GM18498 (cell line): ENCODE measurements around the gene SMARCAD1.

Experiments used
- ATAC-seq: cut with Tn5 transposase; IDR thresholded peaks from one replicate; pipeline ENCODE4 v1.9.1; 2021; ENCODE audit warnings: mild to moderate bottlenecking, moderate library complexity; ENCODE audit not compliant: unreplicated experiment

SMARCAD1 gene, protein sequence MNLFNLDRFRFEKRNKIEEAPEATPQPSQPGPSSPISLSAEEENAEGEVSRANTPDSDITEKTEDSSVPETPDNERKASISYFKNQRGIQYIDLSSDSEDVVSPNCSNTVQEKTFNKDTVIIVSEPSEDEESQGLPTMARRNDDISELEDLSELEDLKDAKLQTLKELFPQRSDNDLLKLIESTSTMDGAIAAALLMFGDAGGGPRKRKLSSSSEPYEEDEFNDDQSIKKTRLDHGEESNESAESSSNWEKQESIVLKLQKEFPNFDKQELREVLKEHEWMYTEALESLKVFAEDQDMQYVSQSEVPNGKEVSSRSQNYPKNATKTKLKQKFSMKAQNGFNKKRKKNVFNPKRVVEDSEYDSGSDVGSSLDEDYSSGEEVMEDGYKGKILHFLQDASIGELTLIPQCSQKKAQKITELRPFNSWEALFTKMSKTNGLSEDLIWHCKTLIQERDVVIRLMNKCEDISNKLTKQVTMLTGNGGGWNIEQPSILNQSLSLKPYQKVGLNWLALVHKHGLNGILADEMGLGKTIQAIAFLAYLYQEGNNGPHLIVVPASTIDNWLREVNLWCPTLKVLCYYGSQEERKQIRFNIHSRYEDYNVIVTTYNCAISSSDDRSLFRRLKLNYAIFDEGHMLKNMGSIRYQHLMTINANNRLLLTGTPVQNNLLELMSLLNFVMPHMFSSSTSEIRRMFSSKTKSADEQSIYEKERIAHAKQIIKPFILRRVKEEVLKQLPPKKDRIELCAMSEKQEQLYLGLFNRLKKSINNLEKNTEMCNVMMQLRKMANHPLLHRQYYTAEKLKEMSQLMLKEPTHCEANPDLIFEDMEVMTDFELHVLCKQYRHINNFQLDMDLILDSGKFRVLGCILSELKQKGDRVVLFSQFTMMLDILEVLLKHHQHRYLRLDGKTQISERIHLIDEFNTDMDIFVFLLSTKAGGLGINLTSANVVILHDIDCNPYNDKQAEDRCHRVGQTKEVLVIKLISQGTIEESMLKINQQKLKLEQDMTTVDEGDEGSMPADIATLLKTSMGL

DNA sequence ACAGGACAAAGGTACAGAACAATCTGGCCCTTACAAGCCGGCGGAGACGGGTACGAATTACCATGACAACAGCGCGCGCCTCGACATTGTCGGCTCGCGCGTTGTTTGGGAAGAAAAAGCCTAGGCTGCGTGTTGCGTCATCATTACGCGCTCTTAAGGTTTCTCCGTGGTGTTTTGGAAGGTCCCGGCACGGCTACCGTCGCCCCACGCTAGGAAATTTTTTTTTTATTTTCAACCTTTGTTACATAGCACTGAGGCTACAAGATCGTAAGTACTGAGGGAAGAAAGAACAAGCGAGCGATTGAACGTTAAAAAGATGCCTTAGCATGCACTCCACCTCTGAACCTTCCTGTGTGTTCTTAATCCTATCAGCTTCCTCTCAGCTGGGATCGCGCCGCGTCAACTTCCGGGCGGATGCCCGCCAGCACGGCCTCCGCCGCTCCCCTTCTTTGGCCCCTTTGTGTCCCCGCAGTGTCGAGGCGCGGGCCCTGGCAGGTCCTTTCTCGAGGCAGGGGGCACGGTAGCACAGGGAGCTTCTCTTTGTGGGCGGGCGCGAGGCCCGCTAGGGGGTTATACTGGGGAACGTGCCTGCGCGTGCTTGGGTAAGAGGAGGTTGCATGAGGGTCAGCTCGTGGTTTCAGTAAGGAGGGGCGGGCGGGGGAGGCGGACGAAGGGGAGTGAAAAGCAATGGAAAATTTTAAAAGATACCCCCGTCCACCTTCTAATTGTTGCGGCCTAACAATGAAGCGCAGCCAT is at the start of gene SMARCAD1:
Gene SMARCAD1, plus strand, starts transcription at position 397 of the 756 bp plus-strand sequence. CDS start 530 bp downstream, outside the sequence.
- peak; percentile 96 for ATAC-seq

DNA sequence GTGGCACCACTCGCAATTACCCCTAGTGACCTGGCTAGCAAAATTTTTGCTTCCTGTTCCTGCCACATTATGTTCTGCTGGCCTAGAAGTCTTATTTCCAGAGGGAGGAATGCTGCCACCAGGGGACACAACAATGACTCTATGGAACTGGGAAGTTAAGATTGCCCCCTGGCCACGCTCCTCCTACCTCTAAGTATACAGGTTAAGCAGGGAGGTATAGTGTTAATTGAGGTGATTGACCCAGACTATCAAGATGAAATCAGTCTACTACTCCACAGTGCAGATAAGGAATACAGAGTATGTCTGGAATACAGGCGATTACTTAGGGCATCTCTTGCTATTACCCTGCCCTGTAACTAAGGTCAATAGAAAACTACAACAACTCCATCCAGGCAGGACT is 48.8 kb upstream of the SMARCAD1 start:
- no peak for ATAC-seq

DNA sequence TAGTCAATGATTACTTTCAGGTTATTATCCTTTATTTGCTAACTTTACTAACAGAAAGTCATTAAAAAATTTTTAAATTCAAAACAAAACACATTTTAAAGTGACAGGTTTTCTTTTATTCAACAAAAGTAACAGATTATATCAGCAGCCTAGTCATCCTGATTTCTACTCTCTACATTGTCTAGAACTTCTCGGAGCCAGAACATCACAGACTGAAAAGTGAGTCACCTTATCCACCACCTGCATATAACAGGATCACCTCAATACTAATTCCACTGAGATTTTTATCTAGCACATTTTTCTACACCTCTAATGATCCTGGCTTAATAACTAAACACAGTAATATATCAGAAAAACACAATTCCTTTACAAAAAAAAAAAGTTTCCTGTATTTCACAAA is 47.9 kb upstream of the SMARCAD1 start:
- no peak for ATAC-seq

DNA sequence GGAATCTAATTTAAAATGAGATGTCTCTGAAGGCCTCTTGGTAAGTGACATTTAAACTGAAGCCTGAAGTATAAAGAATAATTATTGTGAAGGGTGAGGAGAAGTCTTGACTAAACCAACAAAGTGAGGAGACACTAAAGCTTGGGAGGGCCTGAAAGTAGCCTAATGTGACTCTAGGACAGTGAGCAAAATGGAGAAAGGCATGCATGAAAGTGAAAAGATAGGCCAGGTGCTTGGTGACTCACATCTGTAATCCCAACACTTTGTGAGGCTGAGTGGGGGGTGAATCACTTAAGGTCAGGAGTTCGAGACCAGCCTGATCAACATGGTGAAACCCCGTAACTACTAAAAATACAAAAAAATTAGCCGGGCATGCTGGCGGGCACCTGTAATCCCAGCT is 46.9 kb upstream of the SMARCAD1 start:
- no peak for ATAC-seq

DNA sequence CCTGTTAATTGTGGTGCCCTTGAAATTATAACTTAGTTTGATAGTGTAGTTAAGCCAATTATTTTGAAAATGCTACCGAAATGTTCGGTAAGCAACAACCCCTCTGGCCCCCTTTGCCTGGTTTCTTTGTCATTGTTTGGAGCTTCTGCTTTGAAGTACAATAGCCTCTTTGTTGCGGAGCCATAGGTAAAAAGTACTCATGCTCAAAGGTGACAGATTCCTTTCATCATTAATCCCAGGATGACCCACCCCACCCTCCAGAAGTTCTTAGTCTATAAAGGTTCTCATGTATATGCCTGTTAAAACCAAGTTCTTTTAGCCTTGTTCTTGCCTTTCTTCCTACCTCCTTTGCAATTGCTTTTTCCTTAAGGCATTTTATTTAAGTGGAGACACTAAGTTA is 42.4 kb upstream of the SMARCAD1 start:
- ATAC-seq: no peak

DNA sequence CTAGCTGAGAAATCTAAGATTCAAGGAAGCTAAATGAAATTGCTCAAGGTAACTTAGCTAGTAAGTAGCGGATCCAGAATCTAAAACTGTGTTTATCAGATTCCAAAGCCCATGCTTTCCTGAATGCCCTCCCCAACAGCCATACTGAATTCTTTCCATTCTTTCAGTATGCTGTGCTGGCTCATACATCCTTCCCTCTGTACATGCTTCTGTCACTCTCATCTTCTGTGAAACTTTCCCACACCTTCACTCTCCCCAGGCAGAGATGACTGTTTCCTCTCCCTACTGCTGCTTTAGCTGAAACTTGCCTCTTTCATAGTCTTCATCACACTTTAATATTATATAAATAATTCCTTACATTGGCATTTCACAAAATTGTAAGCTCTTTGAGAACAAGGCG is 39.3 kb upstream of the SMARCAD1 start:
- ATAC-seq: no peak

DNA sequence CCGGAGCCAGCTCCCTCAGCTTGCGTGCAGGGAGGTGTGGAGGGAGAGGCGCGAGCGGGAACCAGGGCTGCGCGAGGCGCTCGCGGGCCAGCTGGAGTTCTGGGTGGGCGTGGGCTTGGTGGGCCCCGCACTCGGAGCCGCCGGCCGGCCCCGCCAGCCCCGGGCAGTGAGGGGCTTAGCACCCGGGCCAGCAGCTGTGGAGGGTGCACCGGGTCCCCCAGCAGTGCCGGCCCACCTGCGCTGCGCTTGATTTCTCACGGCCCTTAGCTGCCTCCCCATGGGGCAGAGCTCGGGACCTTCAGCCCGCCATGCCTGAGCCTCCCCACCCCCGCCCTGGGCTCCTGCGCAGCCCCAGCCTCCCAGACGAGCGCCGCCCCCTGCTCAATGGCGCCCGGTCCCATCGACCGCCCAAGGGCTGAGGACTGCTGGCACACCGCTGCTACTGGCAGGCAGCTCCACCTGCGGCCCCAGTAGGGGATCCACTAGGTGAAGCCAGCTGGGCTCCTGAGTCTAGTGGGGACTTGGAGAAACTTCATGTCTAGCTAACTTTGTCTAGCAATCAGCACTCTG is 37.8 kb upstream of the SMARCAD1 start:
- ATAC-seq: no peak

DNA sequence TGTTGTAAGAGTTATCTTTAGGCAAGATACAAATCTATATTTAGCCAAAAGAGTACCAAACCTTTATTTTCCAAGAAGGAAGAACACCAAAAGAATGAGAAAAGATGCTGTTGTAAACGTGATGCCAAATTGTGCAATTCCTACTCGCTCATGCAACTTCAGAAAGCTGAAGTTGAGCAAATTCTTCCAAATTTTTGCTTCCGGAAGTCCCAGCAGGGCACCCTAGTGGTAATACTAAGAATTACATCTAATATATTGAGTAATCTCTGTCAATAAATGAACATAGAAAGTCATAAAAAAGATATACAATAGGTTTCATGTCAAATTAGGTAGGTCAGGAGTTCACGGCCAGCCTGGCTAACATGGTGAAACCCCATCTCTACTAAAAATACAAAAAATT is 36.0 kb upstream of the SMARCAD1 start:
- no peak for ATAC-seq

DNA sequence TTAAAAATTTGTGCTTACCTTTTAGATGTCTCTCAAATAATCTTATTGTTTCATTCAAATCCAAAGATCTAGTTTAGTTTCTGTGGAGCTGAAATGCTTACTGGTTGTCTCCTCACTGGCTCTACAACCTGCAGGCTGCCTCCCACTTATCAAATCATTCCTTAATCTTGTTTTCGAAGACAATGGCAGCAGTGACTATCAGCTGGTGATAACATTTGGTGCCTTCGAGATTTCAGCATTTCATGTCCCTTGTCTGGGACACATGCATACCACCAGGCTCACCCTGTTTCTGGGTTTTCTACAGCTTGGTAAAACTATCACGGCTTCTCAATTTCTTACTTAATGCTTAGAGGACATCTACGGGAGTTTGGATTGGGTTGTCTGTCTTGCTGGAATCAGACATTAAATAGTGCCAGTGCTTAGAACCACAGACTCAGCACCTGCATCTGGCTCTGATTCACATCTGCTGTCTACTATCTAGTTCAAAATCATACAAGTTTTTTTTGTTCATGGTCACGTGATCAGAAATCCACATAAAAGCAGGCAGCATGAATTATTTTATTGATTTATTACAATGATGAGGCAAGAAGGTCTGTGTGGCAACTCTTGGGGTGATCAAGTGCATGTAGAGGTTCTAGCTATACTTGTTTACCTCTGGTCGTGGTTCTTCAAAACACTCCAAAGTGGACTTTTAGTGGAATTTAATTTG is 32.0 kb upstream of the SMARCAD1 start:
- no peak for ATAC-seq

DNA sequence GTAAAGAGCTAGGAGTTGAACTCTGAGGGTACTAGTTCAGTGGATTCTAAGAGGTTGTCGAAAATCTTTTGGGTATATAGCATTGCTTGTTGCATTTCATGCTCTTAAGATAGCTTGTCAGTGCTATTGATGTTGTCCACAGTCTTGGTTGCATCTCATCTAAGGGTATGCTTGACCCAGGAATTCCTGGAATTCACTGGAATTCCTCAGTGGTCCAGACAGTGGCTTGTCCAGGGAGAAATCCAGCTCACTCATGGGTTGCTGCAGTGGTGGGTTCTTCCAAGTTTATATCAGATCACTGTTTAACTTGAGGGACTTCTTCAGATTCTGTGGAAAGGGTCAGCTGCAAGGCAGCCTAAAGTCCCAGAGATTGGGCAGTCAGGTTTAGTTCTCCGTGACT is 29.8 kb upstream of the SMARCAD1 start:
- no peak for ATAC-seq

DNA sequence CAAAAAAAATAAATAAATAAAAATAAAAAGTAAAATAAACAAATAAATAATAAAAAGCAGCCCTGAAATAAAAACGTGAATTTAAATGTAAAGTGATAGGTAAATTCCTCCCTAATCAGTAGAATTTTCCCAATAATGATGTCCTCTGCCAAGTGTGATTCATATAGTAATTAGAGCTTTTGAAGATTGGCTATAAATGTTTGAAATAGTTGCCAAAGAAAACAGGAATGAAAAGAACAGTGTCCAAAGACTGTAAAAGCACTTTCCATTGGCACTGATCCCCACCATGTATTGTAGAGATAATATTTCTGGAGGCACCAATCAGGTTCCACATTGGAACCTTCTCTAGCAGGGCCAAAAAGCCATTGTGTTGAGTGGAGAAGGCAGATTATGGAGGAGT is 25.9 kb upstream of the SMARCAD1 start:
- ATAC-seq: no peak

DNA sequence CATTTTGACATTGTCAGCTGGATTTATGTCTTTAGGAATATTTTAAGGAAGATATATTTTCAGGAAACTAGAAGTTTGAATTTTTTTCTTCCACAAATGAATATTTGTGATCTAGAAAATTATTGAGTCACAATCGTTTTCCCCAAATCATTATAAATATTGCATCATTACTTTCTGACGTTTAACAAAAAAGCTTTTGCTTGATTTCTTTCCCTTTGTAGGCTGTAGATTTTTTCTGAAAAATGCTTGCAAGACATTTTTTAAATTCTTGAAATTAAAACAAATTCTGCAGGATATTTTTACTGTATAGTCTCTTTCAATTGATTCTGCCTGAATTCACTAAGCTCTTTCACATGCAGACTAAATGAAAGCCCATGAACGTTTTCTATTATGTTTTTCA is 4.9 kb upstream of the SMARCAD1 start:
- ATAC-seq: no peak

DNA sequence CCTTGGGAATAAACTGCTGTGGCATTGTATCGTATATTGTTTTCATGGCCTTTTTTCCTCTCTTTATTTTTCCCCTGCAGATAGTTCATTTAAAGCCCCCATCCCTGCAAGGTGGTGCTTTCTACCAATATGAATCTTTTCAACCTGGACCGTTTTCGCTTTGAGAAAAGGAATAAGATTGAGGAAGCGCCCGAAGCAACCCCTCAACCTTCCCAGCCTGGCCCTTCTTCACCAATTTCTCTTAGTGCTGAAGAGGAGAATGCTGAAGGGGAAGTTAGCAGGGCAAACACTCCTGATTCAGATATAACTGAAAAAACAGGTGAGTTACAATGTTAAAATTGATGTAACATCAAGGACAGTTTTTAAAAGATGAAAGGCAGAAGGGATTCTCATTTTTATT is 601 bp downstream of the SMARCAD1 start:
- no peak for ATAC-seq

DNA sequence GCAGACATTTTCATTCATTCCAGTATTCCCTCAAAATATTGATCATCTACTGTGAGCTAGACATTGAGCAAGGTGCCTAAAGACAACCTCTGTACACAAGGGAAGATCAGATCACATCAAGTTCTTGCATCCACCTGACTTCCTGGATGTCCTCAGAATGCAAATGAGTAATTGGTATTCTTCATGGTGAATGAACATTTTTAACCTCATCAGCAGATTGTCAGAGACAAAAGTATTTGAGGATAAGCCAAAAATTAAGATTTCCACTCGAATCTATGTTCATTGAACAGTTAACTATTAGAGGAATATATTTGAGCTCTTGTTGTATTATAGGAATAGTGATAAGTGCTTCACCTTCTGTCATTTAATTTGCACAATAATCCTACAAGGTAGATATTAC is 1.3 kb downstream of the SMARCAD1 start:
- ATAC-seq: no peak

DNA sequence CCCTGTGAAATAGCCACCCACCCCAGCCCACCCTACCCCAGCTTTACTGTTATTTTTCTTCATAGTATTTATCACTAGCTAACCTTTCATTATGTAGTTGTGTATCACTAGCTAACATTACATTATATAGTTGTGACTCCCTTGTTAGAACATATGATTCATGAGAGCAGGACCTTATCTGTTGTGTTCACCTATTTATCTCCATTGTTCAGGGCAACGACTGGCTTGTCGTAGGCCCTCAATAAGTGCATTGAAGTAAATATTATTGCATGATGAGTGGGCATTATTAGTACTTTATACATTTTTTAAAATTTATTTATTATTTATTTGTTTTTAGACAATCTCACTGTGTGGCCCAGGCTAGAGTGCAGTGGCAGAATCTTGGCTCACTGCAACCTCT is 4.2 kb downstream of the SMARCAD1 start:
- ATAC-seq: no peak

DNA sequence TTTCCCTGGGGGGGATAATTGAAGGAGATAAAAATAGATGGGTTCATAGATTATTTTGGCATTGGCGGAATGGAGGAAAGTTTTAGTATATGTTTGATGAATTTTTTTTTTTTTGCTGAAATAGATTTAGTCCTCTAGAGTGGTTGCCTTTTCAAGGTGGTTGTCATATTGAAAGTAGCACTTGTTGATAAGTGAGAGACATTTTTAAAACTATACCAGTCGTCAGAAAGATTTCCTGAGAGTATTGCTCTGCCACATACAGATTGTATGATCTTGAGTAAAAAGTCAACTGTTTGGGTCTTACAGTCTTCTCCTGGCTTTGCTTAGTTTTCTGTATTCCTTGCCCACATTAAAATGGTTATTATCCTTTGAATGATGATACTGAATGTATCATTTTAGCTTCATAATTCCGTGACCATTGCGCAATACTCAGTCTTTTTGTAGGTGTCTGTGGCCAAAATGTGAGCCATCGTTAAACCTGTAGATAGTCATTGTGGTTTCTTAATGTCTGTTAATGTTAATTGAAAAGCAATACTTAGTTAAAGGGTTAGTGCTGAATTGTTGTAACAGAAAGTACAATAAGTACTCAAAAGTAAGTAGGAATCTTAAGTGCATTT is 7.1 kb downstream of the SMARCAD1 start:
- ATAC-seq: peak; percentile 80

DNA sequence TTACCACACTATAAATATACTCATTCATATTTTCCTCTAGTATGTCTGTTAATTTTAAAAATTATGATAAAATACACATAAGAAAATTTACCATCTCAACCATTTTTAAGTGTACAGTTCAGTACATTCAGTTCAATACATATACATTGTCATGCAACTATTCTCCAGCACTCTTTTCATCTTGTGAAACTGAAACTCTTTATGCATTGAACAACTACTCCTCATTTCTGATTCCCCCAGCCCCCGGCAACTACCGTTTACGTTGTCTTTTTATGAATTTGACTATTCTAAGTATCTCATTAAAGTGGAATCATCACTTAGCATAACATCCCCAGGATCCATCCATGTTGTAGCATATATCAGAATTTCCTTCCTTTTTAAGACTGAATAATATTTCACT is 8.7 kb downstream of the SMARCAD1 start:
- no peak for ATAC-seq

DNA sequence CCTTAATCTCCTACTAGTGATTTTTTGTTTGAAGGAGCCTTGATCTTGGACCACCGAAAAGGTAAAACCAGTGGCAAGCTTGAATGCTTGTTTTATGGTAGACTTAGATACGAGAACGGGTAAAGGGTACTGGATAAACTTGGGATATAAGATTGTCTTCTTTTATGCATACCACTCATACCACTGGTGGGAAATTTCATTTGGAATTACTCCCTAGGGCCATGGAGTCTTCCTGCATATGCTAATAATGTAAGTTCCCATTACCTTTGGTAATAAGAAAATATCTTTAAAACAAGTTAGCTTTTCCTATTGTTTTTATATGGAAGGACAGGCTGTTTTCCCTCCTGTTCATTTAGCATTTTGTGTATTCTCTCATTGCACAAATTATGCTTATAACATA is 11.7 kb downstream of the SMARCAD1 start:
- no peak for ATAC-seq

DNA sequence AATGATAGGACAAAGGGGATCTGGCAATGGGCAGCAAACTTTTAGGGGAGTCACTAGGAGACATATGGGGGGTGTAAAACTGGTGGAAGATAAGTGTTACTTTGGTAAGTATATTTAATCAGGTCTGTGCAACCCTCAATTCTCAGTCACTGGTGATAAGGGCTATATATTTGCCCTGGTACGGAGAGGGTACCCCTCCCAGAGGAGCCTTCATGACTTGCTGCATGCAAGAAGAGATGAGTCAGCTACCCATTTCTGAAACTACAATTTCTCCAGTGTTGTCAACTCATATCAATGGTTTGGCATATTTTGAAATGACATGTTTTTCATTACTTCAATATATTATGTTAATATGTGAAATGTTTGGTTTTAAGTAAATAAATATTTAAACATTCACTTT is 14.3 kb downstream of the SMARCAD1 start:
- ATAC-seq: no peak

DNA sequence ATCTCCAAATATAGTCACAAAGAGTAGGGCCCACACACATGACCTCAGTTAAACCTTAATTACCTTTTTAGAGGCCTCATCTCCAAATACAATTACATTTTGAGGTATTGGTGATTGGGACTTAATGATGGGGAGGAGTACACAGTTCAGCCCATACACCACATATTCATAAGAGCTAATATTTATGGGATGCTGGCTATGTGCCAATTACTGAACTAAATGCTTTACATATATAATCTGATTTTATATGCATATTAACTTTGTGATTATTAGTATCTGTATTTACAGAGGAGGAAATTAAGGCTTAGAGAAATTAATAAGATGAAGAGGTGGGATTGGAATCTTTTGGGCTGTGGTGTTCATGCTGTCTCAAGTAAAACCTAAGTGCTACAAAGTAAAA is 17.8 kb downstream of the SMARCAD1 start:
- no peak for ATAC-seq
